Measurements from ENCODE around the gene CFL2. TPM values are rescaled to one million over a fixed set of nuclear protein-coding genes. Genes with fewer than 3 reads are reported as not detected.

The CFL2 gene
- total RNA-seq, 1 experiment from 2014 or later, result 55.2 TPM

GRCh38 chr14:34742270-34743115, 28.1 kb upstream of the CFL2 start:
- Histone ChIP-seq H2AFZ (ENCODE audit: low read depth, low read length, poor library complexity, severe bottlenecking) (no peak overlapping the region), H3K27me3 (ENCODE audit: insufficient read depth, low read length) (no peaks in the 10 kb centered on the region), H3K27ac (ENCODE audit: low read depth, low read length) (no peak overlapping the region), H3K36me3 (ENCODE audit: control insufficient read depth in 1 of 2, insufficient read depth in 2 of 2, low read length in 2 of 2) (no peaks in the 10 kb centered on the region), H3K4me3 (replicated peaks in 1 of 2; ENCODE audit: low read depth in 1 of 2, low read length in 2 of 2) (no peak overlapping the region), H3K4me1 (ENCODE audit: control insufficient read depth in 1 of 2, insufficient read depth in 2 of 2, low read length in 2 of 2) (no peaks in the 10 kb centered on the region), H3K9ac (ENCODE audit: low read length) (no peak overlapping the region), H3K9me3 (ENCODE audit: control insufficient read depth in 1 of 2, insufficient read depth in 1 of 2, low read depth in 1 of 2, low read length in 2 of 2) (no peaks in the 10 kb centered on the region), H3K9me2 (ENCODE audit: insufficient read depth) (no peaks in the 10 kb centered on the region), H3K79me2 (ENCODE audit: insufficient read depth, low read length) (no peaks in the 10 kb centered on the region), H3K4me2 (ENCODE audit: low read length) (no peak overlapping the region), H4K20me1 (ENCODE audit: insufficient read depth) (no peaks in the 10 kb centered on the region)
- ChIA-PET CTCF (no interaction called here), POLR2A (no interaction called here), RAD21 (ENCODE audit: low non-redundant PET in 1 of 2, low total read pairs in 2 of 2, uncharacterized antibody in 2 of 2, unreplicated experiment in 2 of 2) (no interaction called here)
- ATAC-seq, result no peak
- DNase-seq (ENCODE audit: low read depth, low spot score), result no peak
- no TSS peak for BruUV-seq (replicated peaks)
- TF ChIP-seq ZNF274 (IDR thresholded peaks at IDR 0.05; ENCODE audit: low read depth, low read length), result no peak
- no peak for TF ChIP-seq TCF7L2 (IDR thresholded peaks at IDR 0.05; ENCODE audit: borderline replicate concordance, extremely low read depth, insufficient read depth, insufficient read length)
- no peak for TF ChIP-seq ZBTB33 (IDR thresholded peaks at IDR 0.05; ENCODE audit: extremely low read depth, insufficient replicate concordance, low read length)
- TF ChIP-seq SRF (IDR thresholded peaks at IDR 0.05; ENCODE audit: low read depth), result no peak
- TF ChIP-seq ATF3 (IDR thresholded peaks at IDR 0.05), result no peak
- no peak for TF ChIP-seq CTCF (IDR thresholded peaks at IDR 0.05 in 2 of 3, conservative IDR thresholded peaks at IDR 0.05 in 1 of 3; ENCODE audit: borderline replicate concordance in 1 of 3, insufficient read depth in 1 of 3, low read depth in 2 of 3, low read length in 2 of 3)
- TF ChIP-seq MAX (IDR thresholded peaks at IDR 0.05), result no peak
- TF ChIP-seq EZH2phosphoT487 (IDR thresholded peaks at IDR 0.05; ENCODE audit: borderline replicate concordance), result no peak
- no peak for TF ChIP-seq JUND (IDR thresholded peaks at IDR 0.05)
- no peak for TF ChIP-seq SP1 (IDR thresholded peaks at IDR 0.05; ENCODE audit: low read depth)
- no peak for TF ChIP-seq YY1 (IDR thresholded peaks at IDR 0.05; ENCODE audit: extremely low read depth, insufficient replicate concordance, low read depth, low read length)
- no peak for TF ChIP-seq CBX3 (IDR thresholded peaks at IDR 0.05; ENCODE audit: low read depth)
- no peak for TF ChIP-seq FOSL1 (IDR thresholded peaks at IDR 0.05; ENCODE audit: low read depth)
- no peak for TF ChIP-seq EGR1 (IDR thresholded peaks at IDR 0.05; ENCODE audit: low read depth)
- intact Hi-C loops (cut with micrococcal nuclease), result no loop called here

All from HCT116 (cell line).